HG03432 (cell line): ENCODE data around the gene LAMTOR5.
"Not testable (repeated sequence)": the region's sequence is repeated elsewhere in the genome, so short reads cannot be mapped to it uniquely, and the experiment has no call there.

Experiments
- ATAC-seq: cut with Tn5 transposase; IDR thresholded peaks from one replicate; pipeline ENCODE4 v1.9.1; 2021; ENCODE audit warnings: mild to moderate bottlenecking, moderate library complexity; ENCODE audit not compliant: unreplicated experiment

Gene LAMTOR5

DNA sequence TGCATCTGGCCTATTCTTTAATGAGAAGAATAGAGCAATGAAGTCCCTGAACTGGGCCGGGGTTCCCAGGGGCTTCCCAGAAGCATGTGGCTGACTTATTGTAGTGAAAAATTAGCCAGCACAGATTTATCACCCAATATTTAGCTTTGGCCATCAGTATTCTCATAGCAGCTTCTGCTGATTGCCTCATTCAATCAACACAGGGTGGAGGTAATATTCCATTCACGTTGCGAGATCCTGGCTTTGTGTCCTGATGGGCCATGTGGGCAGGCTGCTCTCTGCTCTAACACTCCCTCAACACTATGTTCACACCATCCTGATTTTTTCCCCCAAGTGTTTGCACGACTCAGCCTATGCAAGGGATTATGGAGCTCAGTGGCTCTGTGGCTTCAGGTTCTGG lies 21.5 kb upstream of the LAMTOR5 start:
- ATAC-seq, result no peak

DNA sequence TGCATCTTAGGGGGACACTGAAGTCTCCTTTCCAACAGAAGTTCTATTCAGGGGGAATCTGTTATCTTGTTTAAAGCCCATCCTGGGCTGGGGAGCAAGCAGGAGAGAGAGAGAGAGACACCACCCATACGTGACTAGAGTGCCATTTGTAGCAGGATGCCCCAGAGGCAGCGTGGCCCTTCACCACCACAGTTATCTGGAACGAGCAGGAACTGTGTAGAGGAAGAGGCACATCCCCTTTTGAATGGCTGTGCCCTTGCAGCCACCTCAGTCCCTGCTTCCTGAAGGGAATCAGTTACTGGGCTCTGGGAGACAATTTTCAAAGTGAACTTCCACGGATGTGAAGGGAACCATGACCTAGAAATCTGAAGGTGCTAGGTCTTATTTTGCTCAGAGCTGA lies 19.4 kb upstream of the LAMTOR5 start:
- no peak for ATAC-seq

DNA sequence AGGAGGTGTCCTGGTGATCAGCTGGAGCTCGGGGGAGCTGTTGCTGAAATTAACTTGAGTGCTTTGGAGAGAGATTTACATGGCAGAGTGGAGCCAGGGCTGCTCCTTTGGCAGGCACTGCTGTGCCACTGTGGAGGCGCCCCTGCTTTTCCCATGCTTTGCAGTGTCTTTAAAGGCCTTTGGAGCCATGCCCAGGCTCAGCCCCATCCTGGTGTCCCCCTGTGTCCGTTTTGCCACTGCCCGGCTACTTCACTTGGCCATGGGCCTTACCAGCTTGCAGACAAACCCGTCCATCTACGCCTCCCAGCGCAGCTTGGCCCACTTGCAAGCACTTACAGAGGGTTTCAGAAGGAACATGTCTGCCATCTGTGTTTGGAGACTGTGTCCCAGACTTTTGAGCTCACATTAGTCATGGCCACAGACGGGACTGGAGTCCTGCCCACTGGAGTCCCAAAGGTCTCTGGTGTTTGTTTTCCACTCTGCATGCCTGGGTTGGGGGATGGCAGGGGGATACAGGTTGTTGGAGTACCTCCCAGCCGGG lies 18.2 kb upstream of the LAMTOR5 start:
- no peak for ATAC-seq

DNA sequence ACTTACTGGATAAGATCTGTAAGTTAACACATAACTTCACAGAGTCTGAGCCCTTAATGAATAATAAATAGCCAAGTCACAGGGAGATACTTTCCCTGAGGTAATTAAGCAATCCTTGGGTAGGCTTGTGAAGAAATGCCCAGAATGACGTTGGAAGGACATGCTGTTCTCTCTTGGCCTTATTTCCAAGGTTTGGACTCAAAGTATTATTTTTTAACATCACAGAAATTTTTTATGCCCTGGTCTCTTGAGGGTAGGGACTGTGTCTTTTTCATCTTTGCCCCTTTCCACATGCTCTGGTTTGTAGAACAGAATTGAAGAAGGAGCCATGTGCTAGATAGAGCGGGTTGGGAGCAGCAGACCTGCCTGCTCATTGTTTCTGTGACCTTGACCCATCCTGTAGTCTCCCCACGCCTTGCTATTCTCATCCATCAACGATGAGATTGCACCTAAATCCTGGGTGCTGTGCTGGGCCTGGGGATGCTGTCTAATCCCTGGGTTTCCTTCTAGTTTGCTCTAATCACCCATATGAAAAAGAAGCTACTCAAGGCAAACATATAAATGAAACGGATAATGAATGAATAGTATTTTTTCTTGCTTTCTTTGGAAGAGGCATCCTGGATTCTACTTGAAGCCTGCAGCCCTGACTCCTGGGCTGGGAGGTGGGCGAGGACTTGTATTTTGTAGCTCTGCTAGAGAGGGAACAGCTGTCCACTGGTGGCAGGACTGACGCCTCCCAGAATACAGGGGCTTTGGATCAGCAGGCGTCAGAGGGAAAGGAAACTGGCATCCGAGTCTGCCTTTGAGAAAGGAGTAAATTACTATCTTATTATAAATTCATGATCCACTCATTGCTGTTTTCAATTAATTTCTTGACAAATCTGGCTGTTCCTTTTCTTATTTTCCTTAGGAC lies 17.5 kb upstream of the LAMTOR5 start:
- no peak for ATAC-seq

DNA sequence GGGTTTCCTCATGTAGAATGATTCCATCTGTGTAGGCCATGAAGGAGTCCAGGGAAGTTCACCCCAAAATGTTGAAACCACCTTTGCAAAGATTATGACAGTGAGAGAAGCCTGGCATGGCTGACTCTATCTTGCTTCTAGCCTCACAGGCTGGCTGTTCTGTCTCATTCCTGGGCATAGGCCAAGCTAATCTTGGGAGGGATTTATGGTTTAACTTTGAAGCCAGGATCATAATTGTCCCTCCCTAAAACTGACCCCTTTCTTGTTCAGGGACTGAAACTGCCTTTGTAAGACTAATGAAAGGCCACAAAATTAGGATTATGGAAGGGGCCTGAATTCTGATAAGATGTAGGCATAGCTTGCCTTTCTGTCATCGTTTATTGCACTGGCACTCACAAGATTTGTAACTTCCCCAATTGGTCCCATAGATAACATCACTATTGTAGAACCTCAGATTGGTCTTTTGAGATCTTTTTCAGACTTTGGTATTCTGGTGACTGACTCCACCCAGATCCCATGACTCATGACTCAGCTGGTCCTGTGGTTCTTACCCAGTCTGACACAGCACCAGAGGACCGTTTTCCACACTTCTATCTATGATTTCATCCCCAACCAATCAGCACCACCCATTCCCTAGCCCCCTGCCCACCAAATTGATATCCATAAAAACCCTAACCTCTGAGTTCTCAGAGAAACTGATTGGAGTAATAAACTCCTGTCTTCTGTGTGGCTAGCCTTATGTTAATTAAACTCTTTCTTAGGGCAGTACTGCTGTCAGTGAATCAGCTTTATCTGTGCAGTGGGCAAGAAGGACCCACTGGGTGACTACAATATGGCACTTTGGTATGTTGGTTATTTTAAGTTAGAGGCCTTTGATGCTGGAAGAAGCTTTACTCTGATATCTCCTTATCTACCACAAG lies 13.6 kb upstream of the LAMTOR5 start:
- no peak for ATAC-seq

DNA sequence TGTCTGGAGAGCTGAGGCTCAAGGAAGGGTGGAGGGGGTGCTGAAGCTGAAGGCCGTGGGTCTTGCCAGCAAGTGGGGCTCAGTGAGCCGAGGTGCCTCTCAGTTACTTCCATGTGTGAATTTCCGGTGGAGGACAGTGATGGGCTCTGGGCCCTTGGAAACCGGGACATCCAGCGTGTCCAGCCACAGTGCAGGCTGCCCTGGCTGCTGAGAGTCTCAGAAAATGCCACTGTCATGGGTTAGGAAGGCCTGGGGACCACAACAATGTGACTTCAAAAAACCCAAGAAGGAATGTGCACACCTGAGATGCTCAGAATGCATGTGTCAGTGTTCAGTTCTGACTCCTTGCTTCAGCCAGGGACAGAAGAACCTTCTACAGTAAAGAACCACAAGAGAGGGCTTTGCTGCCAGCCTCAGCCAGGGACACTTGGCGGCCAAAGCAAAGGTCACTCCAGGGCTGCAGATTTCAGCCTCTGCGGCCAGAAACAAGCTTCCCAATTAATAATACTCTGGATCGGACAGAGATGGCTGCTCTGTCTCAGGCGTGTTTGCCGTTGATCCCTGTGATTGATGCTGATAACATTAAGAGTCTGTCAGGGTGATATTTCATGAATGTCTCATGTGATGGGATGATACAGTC lies 12.6 kb upstream of the LAMTOR5 start:
- no peak for ATAC-seq

DNA sequence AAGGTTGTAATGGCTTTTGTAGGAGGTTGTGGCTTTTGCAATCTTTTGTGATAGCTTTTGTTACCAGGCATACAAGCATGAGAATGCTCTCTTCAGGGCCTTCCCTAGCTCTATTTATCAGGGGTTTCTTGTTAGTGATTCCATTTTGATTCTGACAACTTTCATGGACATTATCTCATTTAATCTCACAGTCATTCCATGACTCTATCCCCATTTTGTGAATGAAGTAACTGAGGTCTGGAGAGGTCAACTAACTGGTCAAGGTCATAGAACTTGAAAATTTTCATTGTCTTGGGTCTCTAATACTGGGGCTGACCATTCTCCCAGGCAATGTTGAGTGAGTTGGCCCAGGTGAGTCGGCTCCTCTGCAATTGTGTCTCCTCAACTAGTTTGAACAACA lies 11.2 kb upstream of the LAMTOR5 start:
- no peak for ATAC-seq

DNA sequence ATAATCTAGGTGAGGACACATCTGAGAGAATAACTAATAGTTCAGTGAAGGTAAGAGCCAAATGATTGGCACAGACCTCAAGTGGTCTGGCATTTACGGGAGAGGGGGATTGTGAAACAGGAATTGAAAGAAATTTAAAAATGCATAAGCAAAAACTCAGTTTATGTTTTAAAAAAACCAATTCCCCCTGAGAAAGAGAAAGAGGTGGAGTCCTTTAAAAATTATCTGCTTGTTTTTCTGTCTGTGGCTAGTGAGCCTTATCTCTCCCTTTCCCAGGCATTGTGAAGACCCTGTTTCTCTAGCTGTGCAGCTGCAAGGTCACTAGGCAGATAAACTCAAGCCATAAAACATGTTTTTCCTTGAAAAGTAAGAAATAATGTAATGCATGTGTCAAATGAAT lies 5.6 kb upstream of the LAMTOR5 start:
- not testable (repeated sequence) for ATAC-seq

DNA sequence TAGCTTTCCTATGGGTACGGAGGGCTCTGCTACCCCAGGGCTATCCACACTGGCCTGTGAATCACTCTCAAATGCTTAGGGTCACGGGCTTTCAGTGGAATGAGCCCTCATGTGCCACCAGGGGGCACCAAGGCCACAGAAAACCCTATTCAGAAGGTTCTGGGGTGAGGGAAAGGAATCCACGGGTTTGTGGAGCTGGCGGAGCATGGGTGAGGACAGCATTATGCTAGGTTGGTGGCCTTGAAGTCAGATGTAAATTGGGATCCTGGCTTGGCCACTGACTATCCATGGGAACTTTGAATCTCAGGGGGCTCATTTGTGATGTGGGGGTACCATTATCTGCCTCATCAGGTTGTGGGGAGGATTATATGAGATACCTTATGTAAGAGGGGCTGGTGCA lies 5.1 kb upstream of the LAMTOR5 start:
- ATAC-seq, result peak; percentile 34

DNA sequence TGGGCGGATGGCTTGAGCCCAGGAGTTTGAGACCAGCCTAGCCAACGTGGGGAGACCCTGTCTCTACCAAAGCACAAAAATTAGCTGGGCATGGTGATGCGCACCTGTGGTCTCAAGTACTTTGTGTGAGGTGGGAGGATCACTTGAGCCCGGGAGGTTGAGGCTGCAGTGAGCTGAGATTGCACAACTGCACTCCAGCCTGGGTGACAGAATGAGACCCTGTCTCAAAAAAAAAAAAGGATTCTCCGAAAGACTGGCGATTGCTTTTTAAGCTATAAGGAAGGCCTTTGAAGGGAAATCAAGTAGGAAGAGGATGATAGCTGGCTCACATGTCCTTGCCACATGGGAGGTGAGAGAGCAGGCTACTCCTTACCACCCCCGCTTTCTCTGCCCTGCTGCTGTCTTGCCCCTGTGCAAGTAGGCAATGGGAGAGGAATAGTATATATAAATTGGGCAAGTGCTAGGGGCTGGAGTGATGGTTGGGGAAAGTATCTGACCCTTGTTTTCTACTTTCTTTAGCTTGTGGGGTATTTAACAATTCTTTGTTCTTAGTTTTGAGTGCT lies 3.8 kb upstream of the LAMTOR5 start:
- ATAC-seq, result no peak

DNA sequence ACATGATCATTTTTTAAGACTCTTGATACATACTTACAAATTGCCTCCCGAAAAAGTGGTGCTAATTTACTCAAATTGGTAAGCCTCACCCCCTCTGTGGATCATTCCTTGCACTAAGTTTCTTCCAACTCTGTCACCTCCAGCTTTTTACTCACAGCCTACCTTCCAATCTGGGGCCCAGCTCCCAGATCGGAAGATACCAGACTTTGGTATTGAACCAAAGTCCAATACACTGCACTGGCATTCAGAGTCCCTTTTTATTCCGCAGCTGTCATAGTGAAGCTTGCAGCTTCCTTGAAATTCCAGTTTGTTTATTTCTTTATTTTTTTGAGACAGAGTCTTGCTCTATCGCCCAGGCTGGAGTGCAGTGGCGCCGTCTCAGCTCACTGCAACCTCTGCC lies 1.8 kb upstream of the LAMTOR5 start:
- no peak for ATAC-seq

DNA sequence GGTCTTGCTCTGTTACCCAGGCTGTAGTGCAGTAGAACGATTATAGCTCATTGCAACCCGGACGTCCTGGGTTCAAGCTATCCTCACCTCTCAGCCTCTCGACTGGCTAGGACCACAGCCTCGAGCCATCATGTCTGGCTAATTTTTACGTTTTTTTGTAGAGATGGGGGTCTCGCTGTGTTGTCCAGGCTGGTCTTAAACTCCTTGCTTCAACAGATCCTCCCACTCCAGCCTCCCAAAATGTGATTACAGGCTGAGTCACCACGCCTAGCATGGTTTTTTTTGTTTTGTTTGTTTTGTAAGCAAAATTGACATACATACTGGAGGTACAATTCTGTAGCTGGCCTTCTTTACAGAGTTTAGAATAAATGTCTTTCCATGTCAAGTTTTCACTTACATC lies 994 bp upstream of the LAMTOR5 start:
- ATAC-seq, result no peak

DNA sequence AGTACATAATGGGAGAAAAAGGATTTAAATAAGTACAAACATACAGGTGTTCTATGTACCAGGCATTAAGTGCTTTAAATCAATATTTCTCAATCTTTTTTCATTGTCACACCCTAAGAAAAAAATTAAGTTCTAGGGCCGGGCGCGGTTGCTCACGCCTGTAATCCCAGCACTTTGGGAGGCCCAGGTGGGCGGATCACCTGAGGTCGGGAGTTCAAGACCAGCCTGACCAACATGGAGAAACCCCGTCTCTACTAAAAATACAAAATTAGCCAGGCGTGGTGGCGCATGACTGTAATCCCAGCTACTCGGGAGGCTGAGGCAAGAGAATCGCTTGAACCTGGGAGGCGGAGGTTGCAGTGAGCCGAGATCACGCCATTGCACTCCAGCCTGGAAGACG lies 1.1 kb downstream of the LAMTOR5 start:
- ATAC-seq, result not testable (repeated sequence)

DNA sequence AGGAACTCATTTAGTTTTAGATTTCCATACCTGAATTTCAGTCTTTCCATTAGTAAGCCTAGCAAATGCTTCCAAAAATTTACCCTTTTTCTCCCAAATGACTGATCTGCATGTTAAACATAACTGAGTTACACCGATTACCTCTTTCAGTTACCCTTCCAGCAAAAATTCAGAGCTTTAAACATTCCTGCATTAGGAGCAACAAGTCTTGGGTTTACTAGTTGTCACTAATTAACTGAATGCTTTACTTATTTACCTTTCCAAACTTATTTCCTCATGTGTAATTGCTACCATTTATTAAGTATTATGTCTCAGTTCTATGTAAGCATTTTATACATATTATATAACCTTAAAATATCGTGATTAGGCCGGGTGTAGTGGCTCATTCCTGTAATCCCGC lies 3.1 kb downstream of the LAMTOR5 start:
- ATAC-seq, result no peak

DNA sequence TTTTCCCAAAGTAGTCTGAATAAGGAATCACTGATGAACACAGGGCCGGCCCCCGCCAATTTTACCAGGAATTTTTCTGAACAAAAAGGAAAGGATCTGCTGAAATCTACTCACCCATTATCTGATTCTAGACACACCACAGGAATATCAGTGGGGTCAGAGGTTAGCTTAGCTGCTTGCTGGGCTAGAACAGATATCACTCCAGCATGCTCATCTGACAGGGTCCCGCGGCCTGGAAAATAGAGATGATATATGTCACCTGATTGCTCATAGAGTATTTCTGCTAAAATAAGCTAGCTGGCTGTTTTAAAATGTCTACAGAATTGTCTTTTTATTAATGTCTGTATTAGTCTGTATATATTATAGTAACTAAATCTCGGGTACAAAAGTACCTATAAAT lies 3.7 kb downstream of the LAMTOR5 start:
- ATAC-seq, result no peak

DNA sequence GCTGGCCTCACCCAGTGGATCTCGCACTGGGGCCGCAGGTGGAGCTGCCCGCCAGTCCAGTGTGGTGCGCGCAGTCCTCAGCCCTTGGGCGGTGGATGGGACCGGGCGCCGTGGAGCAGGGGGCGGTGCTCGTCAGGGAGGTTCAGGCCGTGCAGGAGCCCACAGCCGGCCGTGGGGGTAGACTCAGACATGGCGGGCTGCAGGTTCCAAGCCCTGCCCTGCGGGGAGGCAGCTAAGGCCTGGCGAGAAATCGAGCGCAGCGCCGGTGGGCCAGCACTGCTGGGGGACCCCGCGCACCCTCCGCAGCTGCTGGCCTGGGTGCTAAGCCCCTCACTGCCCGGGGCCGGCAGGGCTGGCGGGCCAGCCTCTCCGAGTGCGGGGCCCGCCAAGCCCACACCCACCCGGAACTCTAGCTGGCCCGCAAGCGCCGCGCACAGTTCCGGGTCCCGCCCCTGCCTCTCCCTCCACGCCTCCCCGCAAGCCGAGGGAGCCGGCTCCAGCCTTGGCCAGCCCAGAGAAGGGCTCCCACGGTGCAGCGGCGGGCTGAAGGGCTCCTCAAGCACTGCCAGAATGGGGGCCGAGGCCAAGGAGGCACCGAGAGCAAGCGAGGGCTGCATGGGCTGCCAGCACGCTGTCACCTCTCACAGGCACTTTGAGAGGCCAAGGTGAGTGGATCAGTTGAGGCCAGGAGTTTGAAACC lies 11.1 kb downstream of the LAMTOR5 start:
- ATAC-seq, result not testable (repeated sequence)

DNA sequence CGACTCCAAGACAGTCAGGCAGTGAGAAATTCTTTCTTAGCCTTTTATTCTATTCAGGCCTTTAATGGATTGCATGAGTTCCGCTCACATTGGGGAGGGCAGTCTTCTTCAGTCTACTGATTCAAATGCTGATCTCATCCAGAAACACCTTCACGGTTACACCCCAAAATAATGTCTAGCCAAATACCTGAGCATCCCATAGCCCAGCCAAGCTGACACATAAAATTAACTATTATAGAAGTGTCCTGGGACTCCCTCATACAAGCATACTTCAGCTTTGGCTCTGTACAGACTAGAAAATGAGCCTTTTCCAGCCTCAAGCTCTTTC lies 13.0 kb downstream of the LAMTOR5 start:
- no peak for ATAC-seq

DNA sequence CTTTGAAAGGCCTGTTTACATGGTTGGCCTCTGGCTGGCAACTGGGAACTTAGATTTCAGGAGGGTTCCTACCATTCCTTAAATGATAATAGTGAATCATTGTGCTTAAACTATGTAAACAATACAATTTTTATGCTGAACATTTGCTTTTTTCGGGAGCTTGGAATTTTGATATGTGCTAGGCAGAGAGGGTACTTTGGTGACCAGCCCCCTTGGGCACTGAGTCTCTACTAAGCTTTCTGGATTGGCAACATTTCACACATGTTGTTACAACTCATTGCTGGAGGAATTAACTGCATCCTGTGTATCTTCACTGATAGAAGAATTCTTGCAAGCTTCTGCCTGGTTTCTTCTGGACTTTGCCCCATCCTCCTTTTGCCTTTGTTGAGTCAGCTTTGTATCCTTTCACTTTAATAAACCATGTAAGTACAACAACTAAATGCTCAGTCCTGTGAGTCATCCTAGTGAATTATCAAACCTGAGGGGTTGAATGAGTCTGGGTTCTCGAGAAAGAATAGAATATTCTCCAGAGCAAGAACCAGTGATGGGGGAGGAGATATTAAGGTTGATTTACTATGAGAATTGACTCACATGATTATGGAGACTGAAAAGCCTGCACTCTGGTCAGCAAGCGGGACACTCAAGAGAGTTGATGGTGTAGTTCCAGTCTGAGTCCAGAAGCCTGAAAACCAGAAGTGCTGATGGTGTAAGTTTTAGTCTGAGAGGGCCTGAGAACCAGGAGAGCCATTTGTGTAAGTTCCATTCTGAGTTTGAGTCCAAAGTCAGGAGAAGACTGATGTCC lies 13.6 kb downstream of the LAMTOR5 start:
- no peak for ATAC-seq

DNA sequence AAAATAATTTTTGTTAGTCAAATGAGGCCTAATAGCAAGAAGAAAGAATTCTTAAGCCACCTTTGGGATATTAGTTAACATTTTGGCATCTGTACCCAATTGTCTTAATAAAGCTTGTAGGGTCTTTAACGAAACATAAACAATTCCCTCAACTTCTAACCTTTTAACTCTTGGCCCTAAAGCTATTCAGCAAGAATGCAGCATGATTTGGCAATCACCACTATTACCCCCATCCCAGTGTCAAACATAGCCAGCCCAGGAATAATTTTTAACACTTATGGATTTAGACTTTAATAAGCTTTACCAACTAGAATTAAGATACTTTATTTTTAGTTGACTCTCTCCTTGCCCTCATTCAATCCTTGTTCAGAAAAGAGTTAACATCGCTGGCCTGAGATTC lies 14.2 kb downstream of the LAMTOR5 start:
- no peak for ATAC-seq
